SIG-M5 (cell line): ENCODE results near the gene ANXA4.

Experiments used
- DNase-seq: peaks from one replicate; lab custom pipeline; 2025; lab: John Stamatoyannopoulos, UW

ANXA4 gene

GRCh38 chr2:69846182-69847067 is 104.5 kb downstream of the ANXA4 start:
- DNase-seq: no peak

GRCh38 chr2:69847068-69847828 is 105.3 kb downstream of the ANXA4 start:
- DNase-seq: no peak

GRCh38 chr2:69848186-69848790 is 106.4 kb downstream of the ANXA4 start:
- no peak for DNase-seq

DNA sequence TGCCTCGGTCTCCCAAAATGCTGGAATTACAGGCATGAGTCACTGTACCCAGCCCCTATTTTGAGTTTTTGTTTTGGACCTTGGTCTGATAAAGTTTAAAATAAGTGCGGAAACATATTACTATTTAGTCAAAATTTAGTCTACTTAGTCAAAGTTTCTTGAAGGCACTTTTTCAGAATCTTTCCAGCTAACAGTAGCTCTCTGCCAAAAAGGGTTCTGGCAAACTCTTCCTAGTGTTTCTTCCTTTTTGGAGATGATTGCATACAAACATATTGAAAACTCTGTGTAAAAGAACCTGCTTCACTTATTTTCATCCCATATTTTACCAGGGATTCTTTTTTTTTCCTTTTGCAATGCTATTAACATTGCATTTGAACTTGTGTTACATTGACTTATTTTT is 116.3 kb downstream of the ANXA4 start:
- DNase-seq: no peak

- DNase-seq: no peak
Measured at GRCh38 chr2:69863298-69863697, 121.4 kb downstream of the ANXA4 start.
